ENCODE measurements around the gene NLRC5.

GRCh38 chr16:56961386-56961785, 28.0 kb upstream of the NLRC5 start:
- TF ChIP-seq POLR2A (IDR thresholded peaks at IDR 0.05) (no peak), CTCF (IDR thresholded peaks at IDR 0.05) (no peak)
